Panc1 (cell line): ENCODE data around the gene MAN2C1. TPM values are rescaled to one million over a fixed set of nuclear protein-coding genes. Genes with fewer than 3 reads are reported as not detected.
"Not testable (repeated sequence)": the region's sequence is repeated elsewhere in the genome, so short reads cannot be mapped to it uniquely, and the experiment has no call there.

ENCODE experiments used
- ATAC-seq: fragments of 200-7000 bp; cut with Tn5 transposase; 2 replicates; pipeline ENCODE4 v1.9.1; 2020; ENCODE audit warnings: mild to moderate bottlenecking, moderate library complexity
- BruUV-seq: library from RNA; stranded (reverse); fragments of 400-500 nt; replicated peaks from 2 replicates; lab custom pipeline; 2021; lab: Mats Ljungman, UMichigan
- CTCF ChIA-PET: fragments of 300-600 bp; sonication (Branson Sonifier 250); formaldehyde crosslinking; loops from one replicate; lab custom pipeline; 2022; ENCODE audit warnings: antibody characterized with exemption; lab: Charles Lee
- POLR2A ChIA-PET: fragments of 300-600 bp; sonication (Branson Sonifier 250); formaldehyde crosslinking; loops from one replicate; lab custom pipeline; 2022; ENCODE audit warnings: antibody characterized with exemption; lab: Charles Lee
- DNase-seq: peaks from one replicate; pipeline ENCODE4 v3.0.0-alpha.2; 2010; ENCODE audit warnings: low read depth, low spot score
- H3K27ac ChIP-seq: 2 replicates; pipeline ENCODE4 v1.5.1; 2011; ENCODE audit warnings: mild to moderate bottlenecking, low read length, inconsistent platforms
- H3K27me3 ChIP-seq: fragments of 200-500 bp; sonication (Bioruptor generic); 2 replicates; pipeline ENCODE4 v1.6.0; 2014; ENCODE audit warnings: low read length, inconsistent platforms; ENCODE audit not compliant: control insufficient read depth, insufficient read depth
- H3K36me3 ChIP-seq: fragments of 200-500 bp; sonication (Bioruptor generic); 2 replicates; pipeline ENCODE4 v1.5.1; 2014; ENCODE audit warnings: inconsistent platforms, mild to moderate bottlenecking, low read length, moderate library complexity; ENCODE audit not compliant: control insufficient read depth, insufficient read depth
- H3K4me1 ChIP-seq: 2 replicates; pipeline ENCODE4 v1.5.1; 2011; ENCODE audit warnings: inconsistent platforms, mild to moderate bottlenecking, low read length, moderate library complexity; ENCODE audit not compliant: control insufficient read depth, insufficient read depth
- H3K4me3 ChIP-seq, 2 experiments: 2 replicates each; pipeline ENCODE4 v1.5.1; 2011 to 2012; ENCODE audit warnings: low read depth in 2 of 2, low read length in 2 of 2, mild to moderate bottlenecking in 2 of 2, inconsistent platforms in 1 of 2, moderate library complexity in 1 of 2
- H3K9me3 ChIP-seq: fragments of 200-500 bp; sonication (Bioruptor generic); 2 replicates; pipeline ENCODE4 v1.5.1; 2014; ENCODE audit warnings: low read depth, mild to moderate bottlenecking, inconsistent platforms, low read length, moderate library complexity; ENCODE audit not compliant: control insufficient read depth, insufficient read depth
- POLR2AphosphoS5 ChIP-seq: IDR thresholded peaks from 2 replicates; pipeline ENCODE4 v1.6.1; 2012; ENCODE audit warnings: mild to moderate bottlenecking, low read depth, low read length, moderate library complexity
- SIN3A ChIP-seq: IDR thresholded peaks from 2 replicates; pipeline ENCODE4 v1.6.1; 2012; ENCODE audit warnings: low read depth, mild to moderate bottlenecking, low read length, moderate library complexity, borderline replicate concordance; ENCODE audit not compliant: insufficient read depth
- TCF7L2 ChIP-seq: IDR thresholded peaks from 2 replicates; pipeline ENCODE4 v1.6.1; 2011; ENCODE audit warnings: mild to moderate bottlenecking, low read depth, low read length, inconsistent platforms
- in situ Hi-C: cut with HindIII; loops from 2 replicates; pipeline ENCODE4 v1.10.0; 2016; ENCODE audit warnings: low sequenced_read_pairs, low pct_unique_long_range_greater_than_20kb
- intact Hi-C: fragments of 100-400 bp; cut with micrococcal nuclease; formaldehyde crosslinking; loops from one replicate; pipeline ENCODE4 v1.10.0; 2022; ENCODE audit not compliant: unreplicated experiment
- total RNA-seq: library from RNA; stranded (reverse); gene quantifications from one replicate; pipeline ENCODE4 v1.2.1, GENCODE V29; 2021; ENCODE audit not compliant: unreplicated experiment
- TF ChIP-seq, protein P1 (sequence below), 2 experiments: IDR thresholded peaks; 2 replicates each; pipeline ENCODE4 v1.6.1; 2011 to 2012; ENCODE audit warnings: low read depth in 2 of 2, control low read depth in 1 of 2, low read length in 1 of 2, mild to moderate bottlenecking in 1 of 2, moderate library complexity in 1 of 2; ENCODE audit not compliant: insufficient read depth in 1 of 2
- TF ChIP-seq, protein P2 (sequence below): fragments of 450-650 bp; IDR thresholded peaks from 2 replicates; pipeline ENCODE4 v1.5.1; 2017; ENCODE audit warnings: mild to moderate bottlenecking

The MAN2C1 gene
- total RNA-seq, 1 experiment from 2014 or later = 127 TPM

DNA sequence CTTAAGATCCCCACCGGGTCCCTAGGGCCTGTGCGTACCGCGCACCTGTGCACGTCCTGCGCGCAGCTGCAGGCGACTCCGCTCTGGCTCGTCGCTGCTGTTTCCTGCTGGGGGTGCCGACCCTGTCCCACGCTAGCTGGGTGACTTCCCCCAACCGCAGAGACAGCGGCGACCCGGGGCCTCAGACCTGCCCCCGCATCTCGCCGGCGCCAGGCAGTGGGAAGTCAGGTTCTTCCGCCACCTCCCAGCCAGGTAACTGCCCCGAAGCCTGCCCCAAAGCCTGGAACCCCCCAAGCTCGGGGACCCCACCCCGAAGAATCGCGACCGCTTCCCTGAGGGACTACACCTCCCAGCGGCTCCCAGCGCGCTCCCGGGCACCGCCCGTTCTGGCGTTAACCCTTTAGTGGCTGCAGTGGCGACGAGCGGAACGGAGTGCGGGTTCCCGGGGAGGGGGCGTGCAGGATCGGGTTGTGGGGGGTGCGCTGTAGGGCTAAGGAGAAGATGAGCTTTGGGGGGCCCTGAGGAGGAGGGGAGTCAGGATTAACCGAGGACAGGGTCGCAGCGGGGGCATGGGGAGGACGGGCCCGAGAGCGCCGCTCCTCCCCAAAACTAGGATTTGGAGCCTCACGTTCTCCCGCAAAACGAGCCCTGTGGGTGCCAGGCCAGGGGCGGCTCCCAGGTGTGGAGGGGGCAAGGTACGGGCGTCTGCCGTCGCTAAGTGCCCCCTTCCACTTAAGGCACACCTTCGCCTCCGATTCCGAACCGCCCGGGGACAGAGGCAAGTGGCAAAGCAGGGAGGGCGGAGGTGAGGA lies 21.0 kb downstream of the MAN2C1 start:
- no peaks in the 10 kb centered on the region for H3K27me3 ChIP-seq
- intact Hi-C loops (no loop called here), in situ Hi-C loops (no loop called here)
- H3K9me3 ChIP-seq = no peaks in the 10 kb centered on the region
- no peaks in the 10 kb centered on the region for H3K4me1 ChIP-seq
- POLR2A ChIA-PET = interaction anchor here (0.6 kb wide), 1 partner anchor 88 kb away, joined by 3 read pairs; no protein-coding TSS in a partner anchor
- no TSS peak for BruUV-seq
- peak; percentile 66 for ATAC-seq
- peak overlapping the region; percentile 52 to 67 for H3K4me3 ChIP-seq
- TF ChIP-seq, protein P1, sequence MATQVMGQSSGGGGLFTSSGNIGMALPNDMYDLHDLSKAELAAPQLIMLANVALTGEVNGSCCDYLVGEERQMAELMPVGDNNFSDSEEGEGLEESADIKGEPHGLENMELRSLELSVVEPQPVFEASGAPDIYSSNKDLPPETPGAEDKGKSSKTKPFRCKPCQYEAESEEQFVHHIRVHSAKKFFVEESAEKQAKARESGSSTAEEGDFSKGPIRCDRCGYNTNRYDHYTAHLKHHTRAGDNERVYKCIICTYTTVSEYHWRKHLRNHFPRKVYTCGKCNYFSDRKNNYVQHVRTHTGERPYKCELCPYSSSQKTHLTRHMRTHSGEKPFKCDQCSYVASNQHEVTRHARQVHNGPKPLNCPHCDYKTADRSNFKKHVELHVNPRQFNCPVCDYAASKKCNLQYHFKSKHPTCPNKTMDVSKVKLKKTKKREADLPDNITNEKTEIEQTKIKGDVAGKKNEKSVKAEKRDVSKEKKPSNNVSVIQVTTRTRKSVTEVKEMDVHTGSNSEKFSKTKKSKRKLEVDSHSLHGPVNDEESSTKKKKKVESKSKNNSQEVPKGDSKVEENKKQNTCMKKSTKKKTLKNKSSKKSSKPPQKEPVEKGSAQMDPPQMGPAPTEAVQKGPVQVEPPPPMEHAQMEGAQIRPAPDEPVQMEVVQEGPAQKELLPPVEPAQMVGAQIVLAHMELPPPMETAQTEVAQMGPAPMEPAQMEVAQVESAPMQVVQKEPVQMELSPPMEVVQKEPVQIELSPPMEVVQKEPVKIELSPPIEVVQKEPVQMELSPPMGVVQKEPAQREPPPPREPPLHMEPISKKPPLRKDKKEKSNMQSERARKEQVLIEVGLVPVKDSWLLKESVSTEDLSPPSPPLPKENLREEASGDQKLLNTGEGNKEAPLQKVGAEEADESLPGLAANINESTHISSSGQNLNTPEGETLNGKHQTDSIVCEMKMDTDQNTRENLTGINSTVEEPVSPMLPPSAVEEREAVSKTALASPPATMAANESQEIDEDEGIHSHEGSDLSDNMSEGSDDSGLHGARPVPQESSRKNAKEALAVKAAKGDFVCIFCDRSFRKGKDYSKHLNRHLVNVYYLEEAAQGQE (IDR thresholded peaks at IDR 0.05; ENCODE audit: insufficient read depth in 1 of 2, low read depth in 2 of 2, low read length in 1 of 2) = no peak
- no peak for TF ChIP-seq POLR2AphosphoS5
- no peak for TF ChIP-seq TCF7L2
- no peak for TF ChIP-seq SIN3A
- TF ChIP-seq, protein P2, sequence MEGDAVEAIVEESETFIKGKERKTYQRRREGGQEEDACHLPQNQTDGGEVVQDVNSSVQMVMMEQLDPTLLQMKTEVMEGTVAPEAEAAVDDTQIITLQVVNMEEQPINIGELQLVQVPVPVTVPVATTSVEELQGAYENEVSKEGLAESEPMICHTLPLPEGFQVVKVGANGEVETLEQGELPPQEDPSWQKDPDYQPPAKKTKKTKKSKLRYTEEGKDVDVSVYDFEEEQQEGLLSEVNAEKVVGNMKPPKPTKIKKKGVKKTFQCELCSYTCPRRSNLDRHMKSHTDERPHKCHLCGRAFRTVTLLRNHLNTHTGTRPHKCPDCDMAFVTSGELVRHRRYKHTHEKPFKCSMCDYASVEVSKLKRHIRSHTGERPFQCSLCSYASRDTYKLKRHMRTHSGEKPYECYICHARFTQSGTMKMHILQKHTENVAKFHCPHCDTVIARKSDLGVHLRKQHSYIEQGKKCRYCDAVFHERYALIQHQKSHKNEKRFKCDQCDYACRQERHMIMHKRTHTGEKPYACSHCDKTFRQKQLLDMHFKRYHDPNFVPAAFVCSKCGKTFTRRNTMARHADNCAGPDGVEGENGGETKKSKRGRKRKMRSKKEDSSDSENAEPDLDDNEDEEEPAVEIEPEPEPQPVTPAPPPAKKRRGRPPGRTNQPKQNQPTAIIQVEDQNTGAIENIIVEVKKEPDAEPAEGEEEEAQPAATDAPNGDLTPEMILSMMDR = no peak
- H3K27ac ChIP-seq = peak overlapping the region; percentile 48
- CTCF ChIA-PET = interaction anchor here (0.6 to 0.7 kb wide), 2 partner anchors 105 to 317 kb away, joined by 3 to 4 read pairs; no protein-coding TSS in a partner anchor
- no peaks in the 10 kb centered on the region for H3K36me3 ChIP-seq
- DNase-seq = no peak

GRCh38 chr15:75346796-75347221 lies 21.6 kb downstream of the MAN2C1 start, which contains the start of gene NEIL1:
Gene NEIL1, plus strand, starts transcription at chr15:75347039. Its CDS starts 1,867 bp downstream, at chr15:75348906.
- POLR2A ChIA-PET = interaction anchor here (0.6 kb wide), 1 partner anchor 89 kb away, joined by 3 read pairs; no protein-coding TSS in a partner anchor
- no peak for TF ChIP-seq TCF7L2
- TF ChIP-seq, protein P1 (IDR thresholded peaks at IDR 0.05; ENCODE audit: insufficient read depth in 1 of 2, low read depth in 2 of 2, low read length in 1 of 2) = no peak
- TF ChIP-seq, protein P2 = no peak
- no peak for TF ChIP-seq SIN3A
- no peak for TF ChIP-seq POLR2AphosphoS5
- Histone ChIP-seq H3K36me3 (no peaks in the 10 kb centered on the region), H3K4me1 (no peaks in the 10 kb centered on the region), H3K4me3 (peak within 1 kb of the TSS; percentile 52 to 67), H3K9me3 (no peaks in the 10 kb centered on the region), H3K27me3 (no peaks in the 10 kb centered on the region), H3K27ac (peak within 1 kb of the TSS; percentile 48)
- in situ Hi-C loops = no loop called here
- DNase-seq (no peak), ATAC-seq (no peak)
- BruUV-seq = no TSS peak
- CTCF ChIA-PET = interaction anchor here (0.6 to 0.7 kb wide), 2 partner anchors 105 to 316 kb away, joined by 3 to 4 read pairs; no protein-coding TSS in a partner anchor
- intact Hi-C loops = no loop called here

- H3K27me3 ChIP-seq, H3K27ac ChIP-seq, ATAC-seq, BruUV-seq, DNase-seq, in situ Hi-C loops, POLR2A ChIA-PET, H3K36me3 ChIP-seq, H3K4me3 ChIP-seq, H3K4me1 ChIP-seq, intact Hi-C loops, H3K9me3 ChIP-seq: not testable (repeated sequence)
- CTCF ChIA-PET = interaction anchor here (0.5 kb wide), 1 partner anchor 335 kb away, joined by 3 read pairs; no protein-coding TSS in a partner anchor
Observed at GRCh38 chr15:75343953-75344352, 24.5 kb downstream of the MAN2C1 start.
